ENCODE results near the gene ZFYVE27.

The ZFYVE27 gene

GRCh38 chr10:97748116-97748515 lies 11.2 kb downstream of the ZFYVE27 start:
- DNase-seq: no peak

- no peak for DNase-seq
Measured at GRCh38 chr10:97752956-97753355, 16.0 kb downstream of the ZFYVE27 start.

- DNase-seq: no peak
Measured at GRCh38 chr10:97754726-97755125, 17.8 kb downstream of the ZFYVE27 start.

GRCh38 chr10:97755718-97756117 lies 18.8 kb downstream of the ZFYVE27 start:
- DNase-seq: no peak

- DNase-seq: no peak
Measured at GRCh38 chr10:97757471-97757870, 20.5 kb downstream of the ZFYVE27 start.

GRCh38 chr10:97759158-97759887 lies 22.4 kb downstream of the ZFYVE27 start:
- DNase-seq: no peak

- DNase-seq: no peak
Measured at GRCh38 chr10:97759946-97760345, 23.0 kb downstream of the ZFYVE27 start.

- no peak for DNase-seq
Measured at GRCh38 chr10:97760461-97761257, 23.7 kb downstream of the ZFYVE27 start.

- DNase-seq: no peak
Measured at GRCh38 chr10:97761331-97761865, 24.5 kb downstream of the ZFYVE27 start.

- no peak for DNase-seq
Measured at GRCh38 chr10:97762056-97762455, 25.1 kb downstream of the ZFYVE27 start.

- DNase-seq: no peak
Measured at GRCh38 chr10:97762816-97763215, 25.9 kb downstream of the ZFYVE27 start.

- no peak for DNase-seq
Measured at GRCh38 chr10:97763411-97763810, 26.5 kb downstream of the ZFYVE27 start.

- no peak for DNase-seq
Measured at GRCh38 chr10:97763947-97764346, 27.0 kb downstream of the ZFYVE27 start.

- DNase-seq: no peak
Measured at GRCh38 chr10:97764519-97764931, 27.6 kb downstream of the ZFYVE27 start.

- no peak for DNase-seq
Measured at GRCh38 chr10:97765201-97765600, 28.3 kb downstream of the ZFYVE27 start.

GRCh38 chr10:97766106-97766810 lies 29.3 kb downstream of the ZFYVE27 start:
- DNase-seq: no peak

- no peak for DNase-seq
Measured at GRCh38 chr10:97766996-97767924, 30.3 kb downstream of the ZFYVE27 start.

GRCh38 chr10:97768322-97769315 lies 31.7 kb downstream of the ZFYVE27 start:
- DNase-seq: no peak

- DNase-seq: no peak
Measured at GRCh38 chr10:97770255-97770654, 33.3 kb downstream of the ZFYVE27 start.

GRCh38 chr10:97771055-97771891 lies 34.3 kb downstream of the ZFYVE27 start:
- no peak for DNase-seq

All from NCI-H526 treated with DMSO at 0.1 percent for 48 hours (cell line).